ENCODE results near the gene HJV.
"Not testable (repeated sequence)": the region's sequence is repeated elsewhere in the genome, so short reads cannot be mapped to it uniquely, and the experiment has no call there.

DNA sequence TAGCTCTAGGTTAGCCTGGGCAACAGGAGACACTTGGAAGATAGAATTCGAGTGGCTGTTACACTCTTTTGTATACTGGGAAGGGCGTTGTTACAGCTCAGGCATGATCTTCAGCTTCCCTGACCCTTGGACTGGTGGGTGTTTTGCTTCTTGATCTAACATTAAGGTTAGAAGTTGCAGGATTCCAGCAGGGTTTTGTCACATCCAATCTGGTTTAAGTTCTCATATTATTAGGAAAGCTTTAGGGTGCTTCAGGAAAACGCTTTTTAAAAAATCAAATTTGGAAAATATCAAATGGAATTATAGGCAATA lies 29.1 kb upstream of the HJV start:
- TF ChIP-seq, protein P1, sequence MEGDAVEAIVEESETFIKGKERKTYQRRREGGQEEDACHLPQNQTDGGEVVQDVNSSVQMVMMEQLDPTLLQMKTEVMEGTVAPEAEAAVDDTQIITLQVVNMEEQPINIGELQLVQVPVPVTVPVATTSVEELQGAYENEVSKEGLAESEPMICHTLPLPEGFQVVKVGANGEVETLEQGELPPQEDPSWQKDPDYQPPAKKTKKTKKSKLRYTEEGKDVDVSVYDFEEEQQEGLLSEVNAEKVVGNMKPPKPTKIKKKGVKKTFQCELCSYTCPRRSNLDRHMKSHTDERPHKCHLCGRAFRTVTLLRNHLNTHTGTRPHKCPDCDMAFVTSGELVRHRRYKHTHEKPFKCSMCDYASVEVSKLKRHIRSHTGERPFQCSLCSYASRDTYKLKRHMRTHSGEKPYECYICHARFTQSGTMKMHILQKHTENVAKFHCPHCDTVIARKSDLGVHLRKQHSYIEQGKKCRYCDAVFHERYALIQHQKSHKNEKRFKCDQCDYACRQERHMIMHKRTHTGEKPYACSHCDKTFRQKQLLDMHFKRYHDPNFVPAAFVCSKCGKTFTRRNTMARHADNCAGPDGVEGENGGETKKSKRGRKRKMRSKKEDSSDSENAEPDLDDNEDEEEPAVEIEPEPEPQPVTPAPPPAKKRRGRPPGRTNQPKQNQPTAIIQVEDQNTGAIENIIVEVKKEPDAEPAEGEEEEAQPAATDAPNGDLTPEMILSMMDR (IDR thresholded peaks at IDR 0.05), result not testable (repeated sequence)
- not testable (repeated sequence) for TF ChIP-seq POLR2A (IDR thresholded peaks at IDR 0.05)
